GM21528 (cell line): ENCODE measurements around the gene PKP4.

Experiments used
- ATAC-seq: cut with Tn5 transposase; IDR thresholded peaks from one replicate; pipeline ENCODE4 v1.9.1; 2021; ENCODE audit warnings: mild to moderate bottlenecking, moderate library complexity; ENCODE audit not compliant: unreplicated experiment, low FRiP score

Gene PKP4

DNA sequence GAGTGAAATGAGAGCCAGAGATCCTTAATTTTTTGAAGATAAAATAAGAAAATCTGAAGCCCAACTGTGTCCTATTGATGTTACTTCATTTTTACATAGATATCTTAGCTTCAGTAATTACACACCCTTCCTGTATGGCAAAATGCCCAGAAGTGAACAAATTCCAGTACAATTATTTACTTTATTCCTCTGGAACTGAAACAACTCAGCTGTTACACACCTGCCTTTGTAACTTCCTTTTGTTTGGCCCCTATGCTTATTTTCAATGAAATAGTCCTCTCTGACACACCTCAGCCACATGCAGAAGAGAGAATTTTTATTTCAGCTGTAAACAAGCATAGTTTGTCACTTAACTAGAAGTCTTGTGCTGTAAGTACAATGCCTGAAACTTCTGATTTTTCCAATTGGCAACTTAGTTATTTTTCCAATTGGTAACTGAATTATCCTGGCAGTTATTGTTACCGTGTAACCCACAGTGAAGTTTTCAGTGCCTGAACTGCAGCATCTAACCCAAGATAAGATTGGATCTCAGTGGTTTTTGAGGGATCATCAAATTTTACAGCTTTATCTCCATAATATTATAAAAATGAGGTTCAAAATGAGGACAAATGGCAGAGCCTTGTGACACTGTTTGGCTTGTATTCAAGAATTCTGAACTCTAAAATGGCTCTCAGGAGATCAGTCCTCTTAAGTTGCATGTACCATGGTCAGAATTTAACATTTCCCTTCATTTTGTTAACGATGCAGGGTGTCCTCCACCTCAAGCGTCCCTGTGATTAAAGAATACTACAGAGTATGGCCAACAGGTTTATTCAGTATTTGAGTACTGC, 82.6 kb downstream of the PKP4 start:
- ATAC-seq: no peak

DNA sequence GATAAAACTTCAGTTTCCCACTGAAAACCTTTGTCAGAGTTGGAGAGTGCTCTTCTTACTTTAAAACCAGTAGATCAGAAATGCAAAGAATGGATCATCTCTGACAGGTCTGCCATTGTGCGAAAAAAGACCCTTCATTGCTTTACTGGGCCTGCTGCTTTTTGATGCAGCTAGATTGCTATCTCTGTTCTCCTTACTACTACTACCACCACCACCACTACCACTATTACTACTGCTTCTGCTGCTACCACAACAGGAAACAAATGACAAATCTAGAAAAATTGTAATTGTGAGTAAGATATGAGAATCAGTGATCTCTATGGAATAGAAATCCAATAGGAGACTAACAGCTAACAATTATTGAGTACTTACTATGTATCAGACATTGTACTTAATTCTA, 85.8 kb downstream of the PKP4 start:
- no peak for ATAC-seq

DNA sequence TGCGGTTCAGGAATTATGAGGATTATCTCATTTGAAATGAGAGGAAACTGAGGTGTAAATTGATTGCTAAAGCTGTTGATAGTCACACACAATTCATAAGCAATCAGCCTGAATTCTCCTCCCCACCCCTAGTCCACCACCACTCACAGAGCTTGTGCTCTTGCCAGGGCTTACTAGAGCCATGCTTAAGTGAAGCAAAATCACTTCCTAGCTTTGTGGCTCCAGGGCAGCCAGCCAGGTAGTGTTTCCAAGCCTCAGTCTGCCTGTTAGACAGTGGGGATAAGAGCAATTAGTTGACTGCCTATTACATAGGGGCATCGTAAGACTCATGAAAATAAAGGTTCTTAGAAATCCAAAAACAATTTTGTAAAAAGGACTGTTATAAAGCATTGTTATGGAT, 87.2 kb downstream of the PKP4 start:
- no peak for ATAC-seq

DNA sequence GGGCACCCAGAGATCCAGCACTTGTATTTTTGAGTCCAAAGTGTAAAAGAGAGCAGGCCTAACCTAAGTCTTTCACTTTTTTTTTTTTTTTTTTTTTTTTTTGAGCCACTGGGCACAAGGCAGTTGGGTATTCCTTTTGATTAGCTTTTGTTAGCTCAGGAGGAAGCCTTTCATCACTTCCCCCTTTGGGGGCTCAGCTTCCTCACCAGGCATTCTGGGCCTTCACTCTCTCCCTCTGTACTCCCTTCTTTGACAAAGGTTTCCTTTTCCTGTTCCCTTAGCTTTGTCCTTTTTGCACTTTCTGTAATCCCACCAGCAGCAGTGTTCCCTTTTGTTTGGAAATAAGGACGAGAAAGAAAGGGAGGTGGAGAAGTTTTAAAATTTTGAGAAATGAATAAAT, 88.2 kb downstream of the PKP4 start:
- no peak for ATAC-seq

DNA sequence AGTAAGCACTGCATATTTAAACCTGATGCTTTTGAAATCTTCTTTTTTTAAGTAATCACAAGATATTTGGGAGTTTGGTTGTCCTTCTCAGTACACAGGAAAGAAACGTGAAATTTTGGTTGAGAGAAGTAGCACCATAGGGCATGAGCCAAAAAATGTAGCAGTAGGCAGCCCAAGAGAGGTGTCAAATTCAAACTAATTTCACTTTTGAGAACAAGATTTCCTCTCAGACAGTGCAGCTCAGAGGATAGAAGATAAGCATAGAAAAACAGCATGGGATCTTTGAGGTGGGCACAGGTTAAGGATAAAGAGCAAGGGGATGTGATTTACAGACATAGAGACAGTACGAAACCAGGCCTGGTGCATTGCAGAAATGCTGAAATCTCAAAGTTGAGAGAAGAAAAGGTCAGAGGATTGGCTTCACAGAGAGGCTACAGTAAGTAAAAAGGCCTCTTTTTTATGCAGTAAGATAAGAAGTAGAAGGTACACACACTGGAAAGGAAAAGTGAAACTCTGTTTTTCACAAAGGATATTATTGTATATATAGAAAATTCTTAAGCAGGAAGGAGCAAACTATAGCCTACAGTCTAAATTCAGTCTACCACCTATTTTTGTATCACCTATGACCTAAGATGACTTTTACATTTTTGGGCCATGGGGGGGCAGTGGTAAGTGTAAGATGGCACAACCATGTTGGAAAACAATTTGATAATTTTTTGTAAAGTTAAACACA, 89.8 kb downstream of the PKP4 start:
- peak; percentile 87 for ATAC-seq

DNA sequence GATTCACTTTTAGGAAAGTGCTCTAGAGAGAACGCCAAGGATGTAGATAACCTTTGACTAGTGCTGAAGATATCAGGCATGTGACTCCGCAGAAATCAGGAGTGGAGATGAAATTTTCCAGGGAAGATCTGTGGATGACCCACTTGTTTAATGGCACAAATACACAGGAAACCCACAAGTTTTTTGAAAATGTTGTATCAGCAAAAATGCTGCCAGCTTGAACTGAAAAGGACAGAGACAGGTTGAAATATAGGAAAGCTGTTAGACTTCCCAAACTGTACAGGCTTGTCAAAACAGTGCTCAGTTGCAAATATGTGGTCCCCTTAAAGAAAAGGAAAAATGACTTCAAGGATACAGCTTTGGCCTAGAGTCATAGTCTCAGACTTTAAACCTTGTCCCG, 96.5 kb downstream of the PKP4 start:
- no peak for ATAC-seq

DNA sequence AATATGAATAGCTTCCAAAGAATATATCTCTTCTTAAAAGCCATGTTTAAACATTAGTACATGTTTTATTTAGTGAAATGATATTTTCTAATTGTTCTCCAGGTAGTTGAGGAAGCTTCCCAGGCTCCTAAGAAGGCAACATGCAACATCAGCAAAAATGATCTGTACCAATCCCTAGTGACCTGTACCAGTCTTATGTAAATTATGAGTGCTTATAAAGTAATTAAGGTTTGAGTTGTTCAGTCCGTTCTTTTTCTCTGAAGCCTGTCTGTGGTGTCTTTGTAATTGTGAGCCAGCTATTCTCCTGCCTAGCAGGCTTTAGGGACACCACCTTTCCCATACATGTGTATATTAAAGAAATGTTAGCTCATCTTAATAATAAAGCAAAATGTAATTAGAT, 98.2 kb downstream of the PKP4 start:
- no peak for ATAC-seq

DNA sequence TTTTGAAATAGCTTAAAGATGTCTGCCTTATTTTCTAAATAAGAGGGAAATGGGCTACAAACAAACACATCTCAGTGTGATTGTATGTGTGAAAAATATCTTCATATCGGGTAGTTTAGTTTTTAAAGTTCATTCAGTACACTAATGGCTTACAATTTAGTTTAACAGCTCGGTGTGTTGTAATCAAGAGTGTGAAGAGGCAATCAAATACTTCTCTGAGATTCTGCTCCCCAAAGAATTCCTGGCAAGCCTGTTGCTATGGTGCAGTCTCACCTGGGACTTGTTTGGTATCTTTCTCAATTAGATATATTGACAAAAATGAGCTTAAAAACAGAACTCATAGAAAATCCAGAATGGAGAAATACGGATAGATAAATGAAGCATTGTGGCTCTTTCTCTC, 99.4 kb downstream of the PKP4 start:
- ATAC-seq: no peak

DNA sequence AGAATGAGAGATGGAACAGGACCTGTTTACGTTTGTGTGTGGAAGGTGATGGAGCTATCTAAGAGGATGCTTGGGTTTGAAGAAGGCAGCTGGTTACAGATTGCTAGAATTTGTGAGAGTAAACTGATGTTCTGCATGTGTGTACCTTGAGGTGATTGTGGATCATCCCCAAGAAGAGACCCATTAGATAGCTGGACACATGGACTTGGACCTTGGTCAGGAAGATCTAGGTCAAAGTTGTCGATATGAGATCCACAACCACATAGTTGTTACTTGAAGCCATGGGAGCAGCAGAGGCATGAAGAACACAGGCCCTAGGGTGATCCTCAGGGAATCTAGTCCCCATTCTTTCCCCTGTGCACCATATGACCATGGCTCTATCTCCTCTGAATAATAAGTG, 101.0 kb downstream of the PKP4 start:
- no peak for ATAC-seq

DNA sequence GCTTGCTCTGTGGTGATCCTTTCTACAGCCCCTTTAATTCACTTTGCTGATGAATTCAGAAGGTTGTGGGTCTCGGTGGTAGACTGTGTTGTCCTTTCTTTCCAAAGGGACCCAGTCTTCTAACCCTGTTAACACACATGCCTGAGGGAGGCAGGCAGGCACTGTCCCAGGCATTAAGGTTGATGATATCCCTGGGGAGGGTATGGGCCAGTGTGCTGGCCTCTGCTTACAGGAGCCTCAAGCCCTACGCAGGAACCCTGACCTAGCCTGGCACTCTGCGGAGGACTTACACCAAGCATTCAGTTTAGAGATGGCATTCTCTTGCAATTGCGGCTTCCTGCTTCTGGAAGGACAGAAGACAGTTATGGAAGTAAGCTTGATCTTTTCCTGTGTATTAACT, 102.5 kb downstream of the PKP4 start:
- no peak for ATAC-seq

DNA sequence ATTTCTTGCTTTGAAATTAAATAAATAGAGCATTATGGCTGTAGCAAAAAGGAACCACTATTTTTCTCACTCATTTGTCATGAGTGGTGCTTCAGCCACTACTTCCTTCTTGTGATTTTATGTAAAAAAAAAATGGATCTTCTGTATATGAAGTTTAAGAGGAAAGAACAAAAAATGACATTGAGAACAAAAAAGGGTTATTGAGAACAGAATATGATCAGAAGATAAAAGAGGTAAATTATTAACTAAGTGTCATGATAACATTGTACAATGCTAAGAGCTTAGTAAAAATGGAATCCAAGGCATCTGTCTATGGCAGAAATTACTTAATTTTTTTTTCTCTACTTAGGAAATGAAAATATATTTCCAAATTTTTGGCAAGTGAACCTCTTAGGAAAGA, 103.5 kb downstream of the PKP4 start:
- no peak for ATAC-seq

DNA sequence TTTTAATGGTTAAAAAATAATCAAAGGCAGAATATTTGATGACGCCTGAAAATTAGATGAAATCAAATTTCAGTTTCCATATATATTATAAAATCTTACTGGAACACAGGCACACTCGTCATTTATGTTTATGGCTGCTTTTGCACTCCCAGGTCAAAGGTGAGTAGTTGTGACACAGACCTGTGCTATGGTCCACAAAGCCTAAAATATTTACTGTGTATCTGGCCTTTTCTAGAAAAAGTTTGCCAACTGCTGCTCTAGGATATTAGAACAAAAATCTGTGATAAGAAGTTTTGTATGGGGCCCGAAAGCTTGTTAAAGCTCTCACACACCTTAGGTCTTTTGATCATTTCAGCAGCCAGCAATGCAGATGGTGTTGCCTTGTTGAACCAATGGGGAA, 104.3 kb downstream of the PKP4 start:
- ATAC-seq: no peak

DNA sequence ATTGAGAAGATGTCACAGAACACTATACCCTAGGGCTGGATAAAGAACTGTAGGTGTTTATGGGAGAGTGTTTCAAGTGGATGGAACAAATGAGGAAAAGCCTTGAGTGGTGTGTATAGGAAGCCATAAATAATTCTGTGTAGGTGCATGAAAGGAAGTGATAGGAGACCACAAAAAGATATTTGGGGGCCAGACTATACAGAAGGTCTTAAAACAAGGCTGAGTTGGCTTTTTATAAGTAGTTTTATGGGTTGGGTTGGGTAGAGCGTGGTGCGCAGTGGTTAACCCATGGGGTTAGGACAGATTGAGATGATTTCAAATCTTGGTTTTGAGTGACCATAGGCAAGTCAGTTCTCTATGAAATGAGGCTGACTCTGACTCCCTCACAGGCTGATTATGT, 110.5 kb downstream of the PKP4 start:
- no peak for ATAC-seq

DNA sequence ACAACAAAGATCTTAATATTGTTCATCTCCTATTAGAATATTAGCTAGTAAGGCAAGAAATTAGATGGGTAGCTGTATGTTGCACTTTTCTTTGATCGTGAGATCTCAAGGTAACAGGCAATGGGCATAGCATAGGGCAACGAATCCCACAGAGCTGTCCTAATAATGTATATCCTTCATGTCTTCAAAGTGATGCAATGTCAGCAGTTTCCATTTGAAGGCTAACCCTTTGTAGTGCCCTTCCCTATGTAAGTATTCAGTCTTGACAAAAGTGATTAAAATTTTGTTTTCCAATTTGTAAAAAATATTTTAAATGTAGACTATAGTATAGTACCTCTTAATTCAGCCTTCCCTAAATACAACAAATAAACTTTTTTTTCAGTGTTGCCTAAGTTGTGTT, 112.5 kb downstream of the PKP4 start:
- no peak for ATAC-seq

DNA sequence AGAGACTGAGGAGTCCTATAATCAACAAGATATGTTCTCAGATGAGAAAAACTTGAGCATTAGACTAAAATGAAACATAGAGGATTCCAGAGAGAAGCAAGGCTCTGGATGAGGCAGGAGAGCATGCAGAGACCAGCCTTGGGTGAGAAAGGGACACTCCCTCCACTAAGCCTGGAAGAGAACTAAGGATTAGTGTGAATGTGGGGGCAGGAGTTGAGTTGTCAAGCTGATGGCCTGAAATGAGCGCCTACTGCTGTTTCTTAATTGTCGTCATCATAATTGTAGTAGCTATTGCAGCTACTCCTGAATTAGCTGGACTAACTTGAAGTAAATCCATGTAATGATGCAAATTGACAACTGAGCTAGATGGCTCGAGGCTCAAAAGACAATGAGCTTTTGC, 114.1 kb downstream of the PKP4 start:
- ATAC-seq: no peak

DNA sequence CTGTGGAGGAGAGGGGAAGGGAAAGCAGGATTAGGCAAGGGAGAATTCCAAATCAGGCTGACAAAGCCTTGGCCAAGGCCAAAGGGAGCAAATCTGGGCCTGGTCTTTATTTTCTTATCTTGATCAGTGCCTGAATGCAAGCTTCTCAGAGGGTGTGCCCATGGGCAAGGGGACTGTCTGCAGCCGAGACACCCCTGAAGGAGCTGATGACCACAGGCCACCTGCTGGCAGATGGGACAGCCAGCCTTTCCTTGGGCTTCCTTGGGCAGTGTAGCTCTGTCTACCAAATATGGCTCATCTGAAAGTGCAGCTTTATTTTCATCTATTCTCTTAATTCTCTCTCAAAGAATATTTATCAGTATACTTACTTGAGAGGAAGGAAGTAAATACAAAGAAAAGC, 117.0 kb downstream of the PKP4 start:
- ATAC-seq: no peak

DNA sequence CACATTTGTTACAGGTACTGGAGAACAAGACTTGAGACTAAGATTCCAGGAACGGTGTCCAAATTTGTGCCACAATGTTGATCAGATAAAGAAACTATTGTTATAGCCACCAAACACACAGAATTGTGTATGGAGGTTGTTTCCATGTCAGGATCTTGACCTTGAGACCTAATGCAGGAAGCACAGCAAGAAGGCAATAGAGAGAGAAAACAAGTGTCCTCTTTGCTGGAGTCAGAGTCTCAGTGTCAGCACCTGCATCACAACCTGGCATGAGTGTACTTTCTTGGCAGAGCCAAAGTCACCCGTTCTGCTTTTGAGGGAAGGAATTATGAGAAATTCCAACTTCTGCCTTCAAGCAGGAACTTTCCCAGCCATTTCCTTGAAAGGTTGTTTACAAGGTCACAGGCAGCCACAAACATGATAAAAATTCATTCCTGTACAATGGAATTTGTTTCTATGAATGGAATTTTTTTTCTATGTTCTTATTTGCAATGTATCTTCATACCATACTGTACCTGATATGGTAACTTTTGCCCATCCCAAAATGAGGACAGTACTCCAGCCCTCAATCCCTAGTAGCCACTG, 118.4 kb downstream of the PKP4 start:
- ATAC-seq: no peak

DNA sequence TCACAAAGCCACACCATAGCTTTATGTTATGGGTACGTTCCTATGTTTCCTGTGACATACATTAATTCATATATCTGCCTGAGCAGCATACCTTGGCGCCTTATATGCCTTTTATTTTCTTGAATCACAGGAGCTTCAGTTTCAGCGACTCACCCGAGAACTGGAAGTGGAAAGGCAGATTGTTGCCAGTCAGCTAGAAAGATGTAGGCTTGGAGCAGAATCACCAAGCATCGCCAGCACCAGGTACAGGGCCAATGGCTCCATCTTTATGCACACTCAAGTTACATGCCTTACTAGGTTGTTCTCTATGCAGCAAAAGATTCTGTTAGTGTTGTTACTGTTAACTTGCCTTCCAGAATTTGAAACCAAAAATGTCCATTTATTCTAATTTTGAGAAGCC, 120.4 kb downstream of the PKP4 start:
- ATAC-seq: no peak

DNA sequence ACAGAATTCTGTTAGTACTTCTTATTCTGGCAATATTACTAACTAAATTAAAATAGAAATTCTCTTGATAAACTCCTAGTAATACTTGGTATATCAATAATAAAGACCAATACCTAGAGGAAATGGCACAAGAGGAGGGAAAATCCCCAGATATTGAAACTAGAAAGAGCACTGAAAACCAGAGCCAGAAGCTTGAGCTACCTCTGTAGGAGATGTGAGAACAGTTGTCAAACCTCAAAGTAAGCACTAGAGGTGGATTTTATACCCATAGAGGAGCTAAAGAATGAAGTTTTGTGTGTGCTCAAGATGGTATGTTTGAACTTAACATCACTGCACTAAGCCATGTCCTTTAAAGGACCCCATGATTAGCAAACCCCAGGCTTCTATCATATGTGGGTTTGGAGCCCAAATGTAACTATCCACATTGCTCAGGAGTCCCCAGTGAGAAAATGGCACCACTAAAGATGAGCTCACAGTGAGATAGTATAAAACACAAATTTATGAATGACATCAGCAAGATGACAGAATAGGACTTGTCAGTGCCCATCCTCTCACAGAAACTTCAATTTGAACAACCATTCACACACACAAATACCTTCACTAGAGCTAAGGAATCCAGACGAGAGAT, 122.1 kb downstream of the PKP4 start:
- peak; percentile 74 for ATAC-seq

DNA sequence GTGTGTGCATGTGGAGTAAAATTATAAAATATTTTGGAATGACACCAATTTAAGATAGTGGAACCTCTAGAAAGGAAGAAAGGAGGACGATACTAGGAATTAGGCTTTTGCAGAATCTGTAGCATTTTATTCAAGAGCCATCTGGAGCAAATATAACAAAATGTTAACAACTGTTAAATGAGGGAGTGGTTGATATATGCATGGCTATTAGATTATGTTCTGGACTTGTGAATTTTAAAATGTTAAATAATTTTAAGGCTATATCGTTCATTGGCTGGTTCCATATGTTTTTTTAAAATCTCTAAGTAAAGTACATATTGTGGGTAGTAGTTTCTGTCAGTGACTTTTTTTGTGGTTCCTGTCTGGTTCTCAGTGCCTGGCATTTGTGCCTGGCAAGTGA, 123.2 kb downstream of the PKP4 start:
- no peak for ATAC-seq

DNA sequence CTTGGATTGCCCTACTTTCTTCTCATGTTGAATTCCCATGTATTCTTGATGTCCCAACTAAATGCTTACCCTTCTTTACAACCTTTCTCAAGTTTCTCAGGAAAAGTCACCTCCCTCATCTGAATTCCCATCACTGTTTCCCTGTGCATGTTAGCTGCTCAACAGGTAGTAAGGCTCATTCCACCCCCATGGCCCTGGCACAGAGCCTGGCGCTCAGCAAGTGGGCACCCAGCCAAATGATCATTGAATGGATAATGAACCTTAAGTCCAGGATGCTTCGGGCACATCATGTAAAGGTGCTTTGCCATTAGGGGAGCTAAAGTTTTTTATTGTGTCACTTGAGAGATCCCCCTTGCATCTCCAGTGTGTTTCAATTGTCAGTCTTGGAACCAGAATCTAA, 124.0 kb downstream of the PKP4 start:
- no peak for ATAC-seq
